ENCODE measurements around the gene RGS5. TPM values are rescaled to one million over a fixed set of nuclear protein-coding genes. Genes with fewer than 3 reads are reported as not detected.

RGS5 gene
- total RNA-seq, 1 donor from 2014 or later: 20.6 TPM

Other genes starting within 250 kb of the RGS5 start
- gene RGS4, start 133.6 kb downstream of the RGS5 start, total RNA-seq: 1.4 TPM
- 11.9 TPM for gene NUF2, start 119.0 kb upstream of the RGS5 start, total RNA-seq